Body of pancreas (tissue), 4 donors: ENCODE measurements around the gene VGF. TPM values are rescaled to one million over a fixed set of nuclear protein-coding genes. Genes with fewer than 3 reads are reported as not detected.
A peak's percentile ranks its signal among the peaks of the same experiment; 100 is the strongest.

Experiments used
- ATAC-seq: fragments of 150-250 bp; one replicate; pipeline ENCODE4 v1.9.1; 2016
- DNase-seq, 4 donors: peaks; one replicate each; pipeline ENCODE4 v3.0.0-alpha.2; 2019
- H3K27ac ChIP-seq, 4 donors: fragments of 200-600 bp; sonication (generic); 1 replicate in 3 of 4; 2 replicates in 1 of 4; pipeline versions ENCODE4 v1.5.1 to v1.6.1; 2016 to 2019; ENCODE audit warnings: mild to moderate bottlenecking in 1 of 4, mixed read lengths in 1 of 4, moderate library complexity in 1 of 4
- H3K27me3 ChIP-seq, 2 donors: fragments of 200-600 bp; sonication (generic); one replicate each; pipeline ENCODE4 v1.6.0; 2016; ENCODE audit warnings: mild to moderate bottlenecking in 1 of 2
- H3K36me3 ChIP-seq, 2 donors: fragments of 200-600 bp; sonication (generic); replicated peaks in 1 of 2; 2 replicates each; pipeline ENCODE4 v1.5.1; 2016; ENCODE audit warnings: low read depth in 2 of 2; ENCODE audit not compliant: insufficient read depth in 1 of 2
- H3K4me1 ChIP-seq: fragments of 200-600 bp; sonication (generic); one replicate; pipeline ENCODE4 v1.6.0; 2016
- H3K4me3 ChIP-seq, 2 donors: fragments of 200-600 bp; sonication (generic); 1 replicate in 1 of 2; 2 replicates in 1 of 2; pipeline ENCODE4 v1.5.1; 2016 to 2019
- H3K9me3 ChIP-seq, 3 donors: fragments of 200-600 bp; sonication (generic); 1 replicate in 2 of 3; 2 replicates in 1 of 3; pipeline ENCODE4 v1.5.1; 2016
- POLR2A ChIP-seq, 3 donors: fragments of 450-650 bp; IDR thresholded peaks; one replicate each; pipeline ENCODE4 v1.6.1; 2016; ENCODE audit warnings: antibody characterized with exemption in 3 of 3, mild to moderate bottlenecking in 2 of 3
- WGBS, 2 donors: methylation state at CpG; one replicate each; pipeline ENCODE4 v1.1.5; 2017; 5-methylcytosine and 5-hydroxymethylcytosine counted together
- intact Hi-C: fragments of 100-400 bp; cut with DNase I; formaldehyde crosslinking; loops from one replicate; pipeline ENCODE4 v1.15.1; 2023
- total RNA-seq, 2 donors: library from RNA; depleted of rRNA; stranded (reverse); fragments of >200 nt; gene quantifications; one replicate each; pipeline ENCODE4 v1.1.0, GENCODE V29; 2016
- TF ChIP-seq, protein P1 (sequence below), 7 experiments: fragments of 450-650 bp in 4 of 7; fragments of 200-600 bp in 3 of 7; sonication (generic) in 3 of 7; IDR thresholded peaks; one replicate each; pipeline ENCODE4 v1.5.1; 2016 to 2019; ENCODE audit warnings: antibody characterized with exemption in 7 of 7

VGF gene
- total RNA-seq, 2 donors from 2014 or later: 3.0 to 4.9 TPM

DNA sequence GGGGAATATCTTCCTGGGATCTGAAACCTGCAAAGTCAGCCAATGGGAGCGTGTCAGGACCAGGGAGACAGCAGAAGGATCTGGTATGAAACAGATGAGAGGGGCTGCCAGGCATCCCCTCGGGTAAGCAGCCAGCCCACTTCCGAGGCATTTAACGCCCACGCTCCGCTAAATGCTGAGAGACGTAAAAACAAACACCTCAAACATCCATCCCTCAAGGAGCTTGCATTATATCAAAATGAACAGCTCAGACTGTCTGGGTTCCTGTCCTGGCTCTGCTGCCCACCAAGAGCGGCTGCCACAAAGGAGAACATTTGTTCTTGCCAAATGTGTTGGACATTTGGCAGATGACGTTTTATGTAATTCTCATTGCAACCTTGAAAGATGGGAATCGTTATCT lies 45.5 kb downstream of the VGF start:
- H3K36me3 ChIP-seq: no peaks in the 10 kb centered on the region
- H3K4me3 ChIP-seq: no peak overlapping the region
- no peak for DNase-seq
- H3K9me3 ChIP-seq: no peaks in the 10 kb centered on the region
- H3K4me1 ChIP-seq: no peaks in the 10 kb centered on the region
- TF ChIP-seq POLR2A (IDR thresholded peaks at IDR 0.05): no peak
- TF ChIP-seq, protein P1, sequence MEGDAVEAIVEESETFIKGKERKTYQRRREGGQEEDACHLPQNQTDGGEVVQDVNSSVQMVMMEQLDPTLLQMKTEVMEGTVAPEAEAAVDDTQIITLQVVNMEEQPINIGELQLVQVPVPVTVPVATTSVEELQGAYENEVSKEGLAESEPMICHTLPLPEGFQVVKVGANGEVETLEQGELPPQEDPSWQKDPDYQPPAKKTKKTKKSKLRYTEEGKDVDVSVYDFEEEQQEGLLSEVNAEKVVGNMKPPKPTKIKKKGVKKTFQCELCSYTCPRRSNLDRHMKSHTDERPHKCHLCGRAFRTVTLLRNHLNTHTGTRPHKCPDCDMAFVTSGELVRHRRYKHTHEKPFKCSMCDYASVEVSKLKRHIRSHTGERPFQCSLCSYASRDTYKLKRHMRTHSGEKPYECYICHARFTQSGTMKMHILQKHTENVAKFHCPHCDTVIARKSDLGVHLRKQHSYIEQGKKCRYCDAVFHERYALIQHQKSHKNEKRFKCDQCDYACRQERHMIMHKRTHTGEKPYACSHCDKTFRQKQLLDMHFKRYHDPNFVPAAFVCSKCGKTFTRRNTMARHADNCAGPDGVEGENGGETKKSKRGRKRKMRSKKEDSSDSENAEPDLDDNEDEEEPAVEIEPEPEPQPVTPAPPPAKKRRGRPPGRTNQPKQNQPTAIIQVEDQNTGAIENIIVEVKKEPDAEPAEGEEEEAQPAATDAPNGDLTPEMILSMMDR (IDR thresholded peaks at IDR 0.05): no peak
- 44 to 57% methylated on average over 9 to 10 of the region's 10 CpGs for WGBS, 2 donors
- no peak for ATAC-seq
- intact Hi-C loops: no loop called here
- H3K27ac ChIP-seq: no peak overlapping the region
- peaks cover 0 to 10% of the 10 kb centered on the region in 2 donors for H3K27me3 ChIP-seq

DNA sequence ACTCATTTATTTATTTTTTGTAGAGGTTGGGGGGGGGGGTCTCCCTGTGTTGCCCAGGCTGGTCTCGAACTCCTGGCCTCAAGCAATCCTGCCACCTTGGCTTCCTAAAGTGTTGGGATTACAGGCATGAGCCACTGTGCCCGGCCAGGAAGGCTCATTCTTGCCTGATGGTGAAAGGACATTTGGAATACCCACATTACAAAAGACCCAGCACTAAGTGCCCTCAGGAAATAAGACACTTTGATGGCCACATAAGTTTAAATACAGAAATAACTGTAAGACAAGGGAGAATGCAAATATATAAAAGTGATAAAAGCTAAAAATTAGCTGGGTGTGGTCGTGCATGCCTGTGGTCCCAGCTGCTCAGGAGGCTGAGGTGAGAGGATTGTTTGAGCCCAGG lies 46.5 kb downstream of the VGF start:
- H3K27ac ChIP-seq: no peak overlapping the region

DNA sequence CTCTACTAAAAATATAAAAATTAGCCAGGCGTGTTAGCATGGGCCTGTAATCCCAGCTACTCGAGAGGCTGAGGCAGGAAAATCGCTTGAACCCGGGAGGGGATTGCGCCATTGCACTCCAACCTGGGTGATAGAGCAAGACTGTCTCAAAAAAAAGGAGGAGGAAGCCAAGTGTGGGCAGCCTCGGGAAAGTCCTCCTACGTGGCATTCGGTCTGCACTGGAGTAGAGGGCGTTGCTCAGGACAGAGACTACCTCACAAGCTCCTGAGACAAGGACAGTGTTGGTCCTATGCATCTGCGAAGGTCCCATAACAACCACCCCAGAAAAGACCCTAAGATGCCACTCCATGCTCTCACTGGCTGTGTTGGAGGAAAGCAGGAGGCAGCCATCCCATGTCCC lies 48.5 kb downstream of the VGF start:
- Histone ChIP-seq H3K27me3 (peaks cover 0 to 3% of the 10 kb centered on the region in 2 donors), H3K4me3 (no peak overlapping the region), H3K27ac (peak overlapping the region in 1 of 4 donors; percentile 3), H3K4me1 (no peaks in the 10 kb centered on the region), H3K36me3 (no peaks in the 10 kb centered on the region), H3K9me3 (no peaks in the 10 kb centered on the region)
- WGBS, 2 donors: 75 to 79% methylated on average over 8 to 10 of the region's 10 CpGs
- DNase-seq (no peak), ATAC-seq (no peak)
- intact Hi-C loops: no loop called here
- TF ChIP-seq, protein P1 (IDR thresholded peaks at IDR 0.05): no peak
- no peak for TF ChIP-seq POLR2A (IDR thresholded peaks at IDR 0.05)

More for the DNA sequence above, 46.5 kb downstream of the VGF start:
- ATAC-seq (no peak), DNase-seq (no peak)
- Histone ChIP-seq H3K4me3 (no peak overlapping the region), H3K4me1 (no peaks in the 10 kb centered on the region), H3K9me3 (no peaks in the 10 kb centered on the region), H3K36me3 (no peaks in the 10 kb centered on the region), H3K27me3 (peaks cover 0 to 10% of the 10 kb centered on the region in 2 donors)
- WGBS, 2 donors: 52 to 67% methylated on average over 3 of the region's 3 CpGs
- intact Hi-C loops: no loop called here
- no peak for TF ChIP-seq POLR2A (IDR thresholded peaks at IDR 0.05)
- TF ChIP-seq, protein P1 (IDR thresholded peaks at IDR 0.05): no peak

DNA sequence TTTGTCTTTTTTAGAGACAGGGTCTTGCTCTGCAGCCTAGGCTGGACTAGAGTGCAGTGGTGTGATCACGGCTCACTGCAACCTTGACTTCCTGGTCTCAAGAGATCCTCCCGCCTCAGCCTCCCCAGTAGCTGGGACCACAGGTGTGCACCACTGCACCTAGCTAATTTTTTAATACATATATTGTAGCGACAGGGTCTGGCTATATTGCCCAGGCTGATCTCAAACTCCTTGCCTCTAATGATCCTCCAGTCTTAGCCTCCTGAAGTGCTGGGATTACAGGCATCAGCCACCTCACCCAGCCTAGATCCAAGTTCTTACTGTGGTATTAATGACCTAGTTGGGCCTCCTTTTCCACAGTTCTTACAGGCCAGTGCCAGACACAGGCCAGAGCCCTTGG lies 50.2 kb downstream of the VGF start:
- 78 to 95% methylated on average over 3 of the region's 3 CpGs for WGBS, 2 donors
- DNase-seq (no peak), ATAC-seq (no peak)
- Histone ChIP-seq H3K9me3 (no peaks in the 10 kb centered on the region), H3K27me3 (no peaks in the 10 kb centered on the region), H3K4me1 (no peaks in the 10 kb centered on the region), H3K36me3 (no peaks in the 10 kb centered on the region), H3K4me3 (no peak overlapping the region), H3K27ac (no peak overlapping the region)
- no peak for TF ChIP-seq POLR2A (IDR thresholded peaks at IDR 0.05)
- TF ChIP-seq, protein P1 (IDR thresholded peaks at IDR 0.05): no peak
- intact Hi-C loops: no loop called here

DNA sequence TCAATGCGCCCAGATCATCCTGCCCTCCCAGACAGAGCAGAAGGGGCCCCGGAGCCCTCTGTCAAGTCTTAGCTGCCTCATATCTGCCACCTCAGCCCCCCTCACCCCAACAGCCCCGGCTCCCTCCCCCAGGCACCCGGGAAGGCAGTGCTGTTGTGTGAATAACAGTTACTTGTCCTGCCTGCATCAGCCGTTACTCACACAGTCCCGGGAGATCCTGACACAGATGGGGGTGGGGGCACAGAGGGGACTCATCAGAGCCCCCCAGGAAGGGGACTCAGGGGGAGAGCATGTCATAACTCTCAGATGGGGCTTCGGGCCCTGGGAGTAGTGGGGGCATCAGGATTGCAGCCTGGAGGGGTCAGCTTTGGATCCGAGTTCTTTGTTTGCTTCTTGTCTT lies 50.9 kb downstream of the VGF start:
- Histone ChIP-seq H3K4me1 (no peaks in the 10 kb centered on the region), H3K27ac (no peak overlapping the region), H3K9me3 (no peaks in the 10 kb centered on the region), H3K4me3 (no peak overlapping the region), H3K27me3 (no peaks in the 10 kb centered on the region), H3K36me3 (no peaks in the 10 kb centered on the region)
- 44 to 45% methylated on average over 5 to 8 of the region's 8 CpGs for WGBS, 2 donors
- no peak for TF ChIP-seq POLR2A (IDR thresholded peaks at IDR 0.05)
- TF ChIP-seq, protein P1 (IDR thresholded peaks at IDR 0.05): no peak
- no peak for DNase-seq
- intact Hi-C loops: no loop called here
- no peak for ATAC-seq
